ENCODE data around the gene AMPD2. TPM values are rescaled to one million over a fixed set of nuclear protein-coding genes. Genes with fewer than 3 reads are reported as not detected.

Gene AMPD2
- total and polyA plus RNA-seq, 9 of the 15 experiments (the other 6 are each of a cell fraction or from before 2014, with no cell fraction given): 2.0 to 77.7 (median 28.2) TPM

DNA sequence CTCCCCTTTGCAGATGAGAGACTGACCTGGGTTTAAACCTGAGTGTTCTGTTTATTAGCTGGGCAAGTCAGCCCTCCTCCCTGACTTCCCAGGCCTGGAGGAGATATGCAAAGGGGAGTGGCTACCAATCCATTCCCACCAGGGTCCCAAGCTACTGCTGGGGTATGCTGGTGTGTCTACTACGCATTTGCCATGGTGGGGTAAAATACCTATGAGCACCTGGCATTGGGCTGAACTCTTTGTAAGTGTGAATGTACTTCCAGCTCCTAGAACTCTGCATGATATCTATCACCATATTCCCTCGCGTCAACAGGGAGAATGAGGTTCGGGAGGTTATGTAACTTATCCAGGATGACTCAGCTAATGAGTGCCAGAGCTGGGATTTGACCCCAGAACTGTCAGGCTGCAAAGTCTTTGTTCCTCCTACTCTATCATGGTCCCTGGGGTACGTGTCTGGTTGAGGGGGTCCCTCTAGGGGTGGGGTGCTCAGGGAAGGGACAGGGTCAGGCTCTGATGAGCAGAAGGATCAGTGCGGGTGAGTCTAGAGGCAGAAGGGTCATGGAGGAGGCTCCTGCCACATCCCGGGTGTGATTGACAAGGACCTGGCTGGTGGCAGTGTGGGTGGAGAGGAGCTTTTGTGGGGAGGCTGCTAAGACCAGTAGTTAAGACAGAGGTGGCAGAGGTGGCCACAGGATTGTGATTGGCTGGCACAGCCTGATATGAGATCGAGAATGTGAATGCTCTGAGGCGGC, 16.7 kb downstream of the AMPD2 start (continued):
- TF ChIP-seq, protein P1, sequence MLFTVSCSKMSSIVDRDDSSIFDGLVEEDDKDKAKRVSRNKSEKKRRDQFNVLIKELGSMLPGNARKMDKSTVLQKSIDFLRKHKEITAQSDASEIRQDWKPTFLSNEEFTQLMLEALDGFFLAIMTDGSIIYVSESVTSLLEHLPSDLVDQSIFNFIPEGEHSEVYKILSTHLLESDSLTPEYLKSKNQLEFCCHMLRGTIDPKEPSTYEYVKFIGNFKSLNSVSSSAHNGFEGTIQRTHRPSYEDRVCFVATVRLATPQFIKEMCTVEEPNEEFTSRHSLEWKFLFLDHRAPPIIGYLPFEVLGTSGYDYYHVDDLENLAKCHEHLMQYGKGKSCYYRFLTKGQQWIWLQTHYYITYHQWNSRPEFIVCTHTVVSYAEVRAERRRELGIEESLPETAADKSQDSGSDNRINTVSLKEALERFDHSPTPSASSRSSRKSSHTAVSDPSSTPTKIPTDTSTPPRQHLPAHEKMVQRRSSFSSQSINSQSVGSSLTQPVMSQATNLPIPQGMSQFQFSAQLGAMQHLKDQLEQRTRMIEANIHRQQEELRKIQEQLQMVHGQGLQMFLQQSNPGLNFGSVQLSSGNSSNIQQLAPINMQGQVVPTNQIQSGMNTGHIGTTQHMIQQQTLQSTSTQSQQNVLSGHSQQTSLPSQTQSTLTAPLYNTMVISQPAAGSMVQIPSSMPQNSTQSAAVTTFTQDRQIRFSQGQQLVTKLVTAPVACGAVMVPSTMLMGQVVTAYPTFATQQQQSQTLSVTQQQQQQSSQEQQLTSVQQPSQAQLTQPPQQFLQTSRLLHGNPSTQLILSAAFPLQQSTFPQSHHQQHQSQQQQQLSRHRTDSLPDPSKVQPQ (CRISPR knock-in tag; IDR thresholded peaks at IDR 0.05; ENCODE audit: borderline replicate concordance): no peak
- TF ChIP-seq GABPB2 (CRISPR knock-in tag; conservative IDR thresholded peaks at IDR 0.05): no peak
- TF ChIP-seq, protein P2, sequence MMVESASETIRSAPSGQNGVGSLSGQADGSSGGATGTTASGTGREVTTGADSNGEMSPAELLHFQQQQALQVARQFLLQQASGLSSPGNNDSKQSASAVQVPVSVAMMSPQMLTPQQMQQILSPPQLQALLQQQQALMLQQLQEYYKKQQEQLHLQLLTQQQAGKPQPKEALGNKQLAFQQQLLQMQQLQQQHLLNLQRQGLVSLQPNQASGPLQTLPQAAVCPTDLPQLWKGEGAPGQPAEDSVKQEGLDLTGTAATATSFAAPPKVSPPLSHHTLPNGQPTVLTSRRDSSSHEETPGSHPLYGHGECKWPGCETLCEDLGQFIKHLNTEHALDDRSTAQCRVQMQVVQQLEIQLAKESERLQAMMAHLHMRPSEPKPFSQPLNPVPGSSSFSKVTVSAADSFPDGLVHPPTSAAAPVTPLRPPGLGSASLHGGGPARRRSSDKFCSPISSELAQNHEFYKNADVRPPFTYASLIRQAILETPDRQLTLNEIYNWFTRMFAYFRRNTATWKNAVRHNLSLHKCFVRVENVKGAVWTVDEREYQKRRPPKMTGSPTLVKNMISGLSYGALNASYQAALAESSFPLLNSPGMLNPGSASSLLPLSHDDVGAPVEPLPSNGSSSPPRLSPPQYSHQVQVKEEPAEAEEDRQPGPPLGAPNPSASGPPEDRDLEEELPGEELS (CRISPR knock-in tag; IDR thresholded peaks at IDR 0.05; ENCODE audit: borderline replicate concordance): no peak
- peak; percentile 63; the same call in 1 of the 2 replicates for TF ChIP-seq HDAC2 (IDR thresholded peaks at IDR 0.05)
- TF ChIP-seq NELFE (IDR thresholded peaks at IDR 0.05; ENCODE audit: insufficient read depth, insufficient read length): no peak
- no peak for TF ChIP-seq NR2C1 (IDR thresholded peaks at IDR 0.05)
- TF ChIP-seq NR2C1 (tag; IDR thresholded peaks at IDR 0.05): peak; percentile 47; the same call in 1 of the 2 replicates
- no peak for TF ChIP-seq ARNT (IDR thresholded peaks at IDR 0.05)
- no peak for TF ChIP-seq ZNF140 (CRISPR knock-in tag; IDR thresholded peaks at IDR 0.05)
- 0 out of 2 replicates have a peak, but pooled peaks have one; percentile 22 for TF ChIP-seq CBFA2T3 (IDR thresholded peaks at IDR 0.05)
- peak; percentile 11; the same call in 1 of the 2 replicates for TF ChIP-seq SMARCE1 (IDR thresholded peaks at IDR 0.05)
- TF ChIP-seq STAT5A (IDR thresholded peaks at IDR 0.05; ENCODE audit: borderline replicate concordance, low read length): no peak
- peak; percentile 56; the same call in 1 of the 2 replicates for TF ChIP-seq JUN (IDR thresholded peaks at IDR 0.05; ENCODE audit: borderline replicate concordance, low read depth, low read length)
- TF ChIP-seq JUN (CRISPR knock-in tag; IDR thresholded peaks at IDR 0.05; ENCODE audit: borderline replicate concordance): no peak
- no peak for TF ChIP-seq NONO (IDR thresholded peaks at IDR 0.05; ENCODE audit: low read depth in 2 of 2, low read length in 1 of 2)
- peak; percentile 38; the same call in 1 of the 2 replicates for TF ChIP-seq BACH1 (tag; IDR thresholded peaks at IDR 0.05)
- no peak for TF ChIP-seq BCOR (IDR thresholded peaks at IDR 0.05)
- TF ChIP-seq RFX1 (IDR thresholded peaks at IDR 0.05): no peak
- peak; percentile 52 for TF ChIP-seq NFYB (IDR thresholded peaks at IDR 0.05; ENCODE audit: extremely low read depth, insufficient read length)
- 0 out of 2 replicates have a peak, but pooled peaks have one; percentile 35 for TF ChIP-seq DPF2 (IDR thresholded peaks at IDR 0.05)
- TF ChIP-seq, protein P3, sequence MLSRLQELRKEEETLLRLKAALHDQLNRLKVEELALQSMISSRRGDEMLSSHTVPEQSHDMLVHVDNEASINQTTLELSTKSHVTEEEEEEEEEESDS (CRISPR knock-in tag; IDR thresholded peaks at IDR 0.05): no peak
- no peak for TF ChIP-seq PCBP1 (IDR thresholded peaks at IDR 0.05; ENCODE audit: low read depth, low read length, poor library complexity, severe bottlenecking)
- TF ChIP-seq NR2C2 (CRISPR knock-in tag; IDR thresholded peaks at IDR 0.05): no peak
- TF ChIP-seq NR2C2 (tag; IDR thresholded peaks at IDR 0.05): peak; percentile 66
- no peak for TF ChIP-seq ASH1L (IDR thresholded peaks at IDR 0.05; ENCODE audit: borderline replicate concordance, low read depth, partially characterized antibody)
- peak; percentile 80 for TF ChIP-seq MAFK (IDR thresholded peaks at IDR 0.05; ENCODE audit: low read length)
- TF ChIP-seq ZFP1 (CRISPR knock-in tag; IDR thresholded peaks at IDR 0.05): no peak
